HEK293 (cell line): ENCODE measurements around the gene PRKCD.

ENCODE experiments used
- CTCF ChIA-PET: fragments of 350-600 bp; formaldehyde crosslinking; extraction: SDS; loops from one replicate; lab custom pipeline; 2021; ENCODE audit warnings: antibody characterized with exemption; lab: Yijun Ruan, JAX
- POLR2A ChIA-PET: fragments of 300-600 bp; formaldehyde crosslinking; extraction: SDS; loops from one replicate; lab custom pipeline; 2020; ENCODE audit warnings: antibody characterized with exemption, inconsistent platforms; lab: Yijun Ruan, JAX
- H3K27ac ChIP-seq: fragments of 200-500 bp; sonication (Bioruptor generic); 2 replicates; pipeline ENCODE4 v1.5.1; 2014; ENCODE audit warnings: low read depth, low read length, control low read depth, inconsistent platforms; ENCODE audit errors: extremely low read depth
- H3K36me3 ChIP-seq, 2 experiments: fragments of 200-500 bp in 1 of 2; sonication (Bioruptor generic) in 1 of 2; 1 replicate in 1 of 2; 2 replicates in 1 of 2; pipeline ENCODE4 v1.5.1; 2014 to 2017; ENCODE audit warnings: inconsistent platforms in 2 of 2, low read length in 2 of 2; ENCODE audit not compliant: control insufficient read depth in 2 of 2, insufficient read depth in 1 of 2
- H3K4me1 ChIP-seq: fragments of 200-500 bp; sonication (Bioruptor generic); 2 replicates; pipeline ENCODE4 v1.5.1; 2014; ENCODE audit warnings: mild to moderate bottlenecking, low read length, inconsistent platforms; ENCODE audit not compliant: control insufficient read depth, insufficient read depth
- H3K4me3 ChIP-seq: 2 replicates; pipeline ENCODE4 v1.5.1; 2011; ENCODE audit warnings: low read depth, mild to moderate bottlenecking, control low read depth, low read length, moderate library complexity
- H3K9me3 ChIP-seq: fragments of 200-500 bp; sonication (Bioruptor generic); 2 replicates; pipeline ENCODE4 v1.5.1; 2014; ENCODE audit warnings: low read depth, low read length, inconsistent platforms; ENCODE audit not compliant: control insufficient read depth, insufficient read depth
- BCL11B ChIP-seq: fragments of 450-650 bp; formaldehyde crosslinking; IDR thresholded peaks from 2 replicates; pipeline ENCODE4 v1.5.1; 2016; ENCODE audit warnings: low read depth, missing biosample characterization, missing genetic modification characterization
- KLF16 ChIP-seq: fragments of 450-650 bp; formaldehyde crosslinking; IDR thresholded peaks from 2 replicates; pipeline ENCODE4 v1.5.1; 2017; ENCODE audit warnings: missing biosample characterization, missing genetic modification characterization
- MEIS1 ChIP-seq: sonication (generic); formaldehyde crosslinking; IDR thresholded peaks from 2 replicates; pipeline ENCODE4 v1.8.1; 2022; ENCODE audit warnings: missing genetic modification reagents, mild to moderate bottlenecking, borderline replicate concordance
- MZF1 ChIP-seq: fragments of 450-650 bp; formaldehyde crosslinking; IDR thresholded peaks from 2 replicates; pipeline ENCODE4 v1.5.1; 2017; ENCODE audit warnings: missing biosample characterization, missing genetic modification characterization, borderline replicate concordance
- REPIN1 ChIP-seq: fragments of 450-650 bp; formaldehyde crosslinking; IDR thresholded peaks from 2 replicates; pipeline ENCODE4 v1.5.1; 2017; ENCODE audit warnings: missing biosample characterization, missing genetic modification characterization, low read depth
- SCRT1 ChIP-seq: fragments of 450-650 bp; formaldehyde crosslinking; IDR thresholded peaks from 2 replicates; pipeline ENCODE4 v1.5.1; 2016; ENCODE audit warnings: missing biosample characterization, missing genetic modification characterization, borderline replicate concordance
- ZBTB20 ChIP-seq: fragments of 450-650 bp; formaldehyde crosslinking; IDR thresholded peaks from 2 replicates; pipeline ENCODE4 v1.5.1; 2016; ENCODE audit warnings: missing biosample characterization, missing genetic modification characterization
- ZFHX2 ChIP-seq: fragments of 450-650 bp; formaldehyde crosslinking; conservative IDR thresholded peaks from 2 replicates; pipeline ENCODE4 v1.5.1; 2016; ENCODE audit warnings: missing biosample characterization, missing genetic modification characterization
- ZNF10 ChIP-seq: fragments of 450-650 bp; formaldehyde crosslinking; IDR thresholded peaks from 2 replicates; pipeline ENCODE4 v1.5.1; 2017; ENCODE audit warnings: missing biosample characterization, missing genetic modification characterization
- ZNF324 ChIP-seq: fragments of 450-650 bp; formaldehyde crosslinking; IDR thresholded peaks from 2 replicates; pipeline ENCODE4 v1.5.1; 2016; ENCODE audit warnings: missing biosample characterization, missing genetic modification characterization
- ZNF37A ChIP-seq: fragments of 450-650 bp; IDR thresholded peaks from 2 replicates; pipeline ENCODE4 v1.5.1; 2018; ENCODE audit warnings: missing biosample characterization, missing genetic modification characterization
- ZNF394 ChIP-seq: fragments of 450-650 bp; formaldehyde crosslinking; IDR thresholded peaks from 2 replicates; pipeline ENCODE4 v1.5.1; 2016; ENCODE audit warnings: missing biosample characterization, missing genetic modification characterization, mild to moderate bottlenecking, moderate library complexity, borderline replicate concordance
- ZNF621 ChIP-seq: fragments of 450-650 bp; formaldehyde crosslinking; IDR thresholded peaks from 2 replicates; pipeline ENCODE4 v1.5.1; 2017; ENCODE audit warnings: missing biosample characterization, missing genetic modification characterization
- ZNF654 ChIP-seq: fragments of 450-650 bp; formaldehyde crosslinking; IDR thresholded peaks from 2 replicates; pipeline ENCODE4 v1.5.1; 2016; ENCODE audit warnings: low read depth, missing biosample characterization, missing genetic modification characterization
- ZNF664 ChIP-seq: fragments of 450-650 bp; formaldehyde crosslinking; IDR thresholded peaks from 2 replicates; pipeline ENCODE4 v1.5.1; 2016; ENCODE audit warnings: missing biosample characterization, missing genetic modification characterization
- ZNF747 ChIP-seq: fragments of 450-650 bp; formaldehyde crosslinking; IDR thresholded peaks from 2 replicates; pipeline ENCODE4 v1.5.1; 2016; ENCODE audit warnings: missing biosample characterization, missing genetic modification characterization
- TF ChIP-seq, protein P1 (sequence below): fragments of 450-650 bp; formaldehyde crosslinking; conservative IDR thresholded peaks from 2 replicates; pipeline ENCODE4 v1.5.1; 2016; ENCODE audit warnings: low read depth, missing biosample characterization, missing genetic modification characterization
- TF ChIP-seq, protein P2 (sequence below): fragments of 450-650 bp; formaldehyde crosslinking; IDR thresholded peaks from 2 replicates; pipeline ENCODE4 v1.5.1; 2016; ENCODE audit warnings: missing biosample characterization, missing genetic modification characterization
- TF ChIP-seq, protein P3 (sequence below): IDR thresholded peaks from 2 replicates; pipeline ENCODE4 v1.6.1; 2011; ENCODE audit warnings: mild to moderate bottlenecking, low read depth, low read length, borderline replicate concordance
- TF ChIP-seq, protein P4 (sequence below): fragments of 450-650 bp; formaldehyde crosslinking; IDR thresholded peaks from 2 replicates; pipeline ENCODE4 v1.5.1; 2016; ENCODE audit warnings: missing biosample characterization, missing genetic modification characterization, borderline replicate concordance
- TF ChIP-seq, protein P5 (sequence below): fragments of 450-650 bp; formaldehyde crosslinking; IDR thresholded peaks from 2 replicates; pipeline ENCODE4 v1.5.1; 2016; ENCODE audit warnings: missing biosample characterization, missing genetic modification characterization

Gene PRKCD

DNA sequence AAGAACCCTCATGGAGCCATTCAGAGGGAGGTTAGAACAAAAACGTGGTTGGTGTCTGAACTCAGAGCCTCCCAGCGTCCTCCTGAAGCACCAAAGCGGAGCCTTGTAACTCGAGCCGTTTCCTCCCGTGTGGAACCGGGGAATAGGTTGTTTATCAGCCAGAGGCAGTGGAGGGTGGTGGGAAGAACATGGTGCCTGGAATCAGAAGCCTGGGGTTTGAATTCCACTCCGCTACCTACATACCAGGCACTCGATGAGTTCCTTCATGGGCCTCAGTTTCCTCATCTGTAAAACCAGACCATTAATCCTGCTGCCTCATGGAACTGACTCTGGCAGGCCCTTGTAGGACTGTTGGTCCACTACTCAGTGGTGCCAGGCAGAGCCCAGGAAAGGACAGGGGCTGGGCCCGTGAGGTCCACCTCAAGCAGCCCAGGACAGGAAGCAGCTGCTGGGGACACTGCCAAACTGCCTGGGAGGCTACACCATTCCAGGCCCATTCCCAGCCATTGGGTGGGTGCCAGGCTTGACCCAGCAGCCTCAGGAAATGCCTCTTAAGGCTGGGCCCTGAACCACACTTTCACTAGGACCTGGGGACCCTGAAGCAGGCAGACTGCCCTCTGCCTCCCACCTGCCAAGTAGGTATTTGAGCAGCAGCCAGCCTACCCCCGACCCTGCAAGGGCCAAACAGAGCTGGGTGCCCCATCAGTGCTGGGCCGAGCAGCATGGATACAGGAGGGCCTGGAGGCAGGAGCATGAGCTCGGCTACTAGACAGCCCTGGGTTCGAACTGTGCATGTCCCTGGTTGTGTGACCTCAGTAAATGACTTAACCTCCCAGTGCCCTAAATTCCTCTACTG lies 33.4 kb downstream of the PRKCD start (continued):
- TF ChIP-seq, protein P1, sequence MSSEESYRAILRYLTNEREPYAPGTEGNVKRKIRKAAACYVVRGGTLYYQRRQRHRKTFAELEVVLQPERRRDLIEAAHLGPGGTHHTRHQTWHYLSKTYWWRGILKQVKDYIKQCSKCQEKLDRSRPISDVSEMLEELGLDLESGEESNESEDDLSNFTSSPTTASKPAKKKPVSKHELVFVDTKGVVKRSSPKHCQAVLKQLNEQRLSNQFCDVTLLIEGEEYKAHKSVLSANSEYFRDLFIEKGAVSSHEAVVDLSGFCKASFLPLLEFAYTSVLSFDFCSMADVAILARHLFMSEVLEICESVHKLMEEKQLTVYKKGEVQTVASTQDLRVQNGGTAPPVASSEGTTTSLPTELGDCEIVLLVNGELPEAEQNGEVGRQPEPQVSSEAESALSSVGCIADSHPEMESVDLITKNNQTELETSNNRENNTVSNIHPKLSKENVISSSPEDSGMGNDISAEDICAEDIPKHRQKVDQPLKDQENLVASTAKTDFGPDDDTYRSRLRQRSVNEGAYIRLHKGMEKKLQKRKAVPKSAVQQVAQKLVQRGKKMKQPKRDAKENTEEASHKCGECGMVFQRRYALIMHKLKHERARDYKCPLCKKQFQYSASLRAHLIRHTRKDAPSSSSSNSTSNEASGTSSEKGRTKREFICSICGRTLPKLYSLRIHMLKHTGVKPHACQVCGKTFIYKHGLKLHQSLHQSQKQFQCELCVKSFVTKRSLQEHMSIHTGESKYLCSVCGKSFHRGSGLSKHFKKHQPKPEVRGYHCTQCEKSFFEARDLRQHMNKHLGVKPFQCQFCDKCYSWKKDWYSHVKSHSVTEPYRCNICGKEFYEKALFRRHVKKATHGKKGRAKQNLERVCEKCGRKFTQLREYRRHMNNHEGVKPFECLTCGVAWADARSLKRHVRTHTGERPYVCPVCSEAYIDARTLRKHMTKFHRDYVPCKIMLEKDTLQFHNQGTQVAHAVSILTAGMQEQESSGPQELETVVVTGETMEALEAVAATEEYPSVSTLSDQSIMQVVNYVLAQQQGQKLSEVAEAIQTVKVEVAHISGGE (tag by site-specific recombination) = no peak
- TF ChIP-seq ZBTB20 (tag by site-specific recombination) = no peak
- TF ChIP-seq MEIS1 (CRISPR knock-in tag) = no peak
- no peak for TF ChIP-seq ZNF10
- TF ChIP-seq, protein P2, sequence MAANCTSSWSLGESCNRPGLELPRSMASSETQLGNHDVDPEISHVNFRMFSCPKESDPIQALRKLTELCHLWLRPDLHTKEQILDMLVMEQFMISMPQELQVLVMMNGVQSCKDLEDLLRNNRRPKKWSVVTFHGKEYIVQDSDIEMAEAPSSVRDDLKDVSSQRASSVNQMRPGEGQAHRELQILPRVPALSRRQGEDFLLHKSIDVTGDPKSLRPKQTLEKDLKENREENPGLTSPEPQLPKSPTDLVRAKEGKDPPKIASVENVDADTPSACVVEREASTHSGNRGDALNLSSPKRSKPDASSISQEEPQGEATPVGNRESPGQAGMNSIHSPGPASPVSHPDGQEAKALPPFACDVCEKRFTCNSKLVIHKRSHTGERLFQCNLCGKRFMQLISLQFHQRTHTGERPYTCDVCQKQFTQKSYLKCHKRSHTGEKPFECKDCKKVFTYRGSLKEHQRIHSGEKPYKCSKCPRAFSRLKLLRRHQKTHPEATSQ (tag by site-specific recombination) = no peak

DNA sequence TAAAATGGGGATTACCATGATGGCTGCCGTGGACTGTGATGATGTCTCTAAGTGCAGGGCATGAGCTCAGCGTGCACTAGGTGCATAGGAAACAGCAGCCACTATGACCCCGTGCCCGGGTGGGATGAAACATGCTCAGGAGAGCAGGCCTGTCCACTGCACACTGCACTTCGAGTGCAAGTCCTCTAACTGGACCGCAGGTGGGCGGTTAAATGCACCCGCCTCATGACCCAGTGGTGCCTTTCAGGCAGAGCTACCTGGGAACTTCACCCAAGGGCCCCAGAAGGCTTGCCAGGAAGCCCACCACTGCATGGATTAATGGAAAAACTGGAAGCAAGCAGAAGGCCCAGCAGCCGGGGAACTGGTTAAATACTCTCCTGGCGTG lies 34.0 kb downstream of the PRKCD start:
- Histone ChIP-seq H3K4me1 (no peaks in the 10 kb centered on the region), H3K9me3 (no peaks in the 10 kb centered on the region), H3K27ac (no peak overlapping the region), H3K4me3 (no peak overlapping the region), H3K36me3 (peaks cover 0 to 34% of the 10 kb centered on the region in 2 experiments; a peak in 1 of 3 replicates)
- CTCF ChIA-PET = interaction anchor here (0.7 to 2.9 kb wide), 11 partner anchors 12 to 85 kb away, joined by 3 to 54 read pairs (median 11); no protein-coding TSS in a partner anchor
- POLR2A ChIA-PET = no interaction called here
- no peak for TF ChIP-seq ZFHX2 (tag by site-specific recombination)
- no peak for TF ChIP-seq BCL11B (tag by site-specific recombination)
- TF ChIP-seq ZNF324 (tag by site-specific recombination) = no peak
- TF ChIP-seq, protein P3, sequence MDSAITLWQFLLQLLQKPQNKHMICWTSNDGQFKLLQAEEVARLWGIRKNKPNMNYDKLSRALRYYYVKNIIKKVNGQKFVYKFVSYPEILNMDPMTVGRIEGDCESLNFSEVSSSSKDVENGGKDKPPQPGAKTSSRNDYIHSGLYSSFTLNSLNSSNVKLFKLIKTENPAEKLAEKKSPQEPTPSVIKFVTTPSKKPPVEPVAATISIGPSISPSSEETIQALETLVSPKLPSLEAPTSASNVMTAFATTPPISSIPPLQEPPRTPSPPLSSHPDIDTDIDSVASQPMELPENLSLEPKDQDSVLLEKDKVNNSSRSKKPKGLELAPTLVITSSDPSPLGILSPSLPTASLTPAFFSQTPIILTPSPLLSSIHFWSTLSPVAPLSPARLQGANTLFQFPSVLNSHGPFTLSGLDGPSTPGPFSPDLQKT = no peak
- no peak for TF ChIP-seq REPIN1 (tag by site-specific recombination)
- TF ChIP-seq, protein P4, sequence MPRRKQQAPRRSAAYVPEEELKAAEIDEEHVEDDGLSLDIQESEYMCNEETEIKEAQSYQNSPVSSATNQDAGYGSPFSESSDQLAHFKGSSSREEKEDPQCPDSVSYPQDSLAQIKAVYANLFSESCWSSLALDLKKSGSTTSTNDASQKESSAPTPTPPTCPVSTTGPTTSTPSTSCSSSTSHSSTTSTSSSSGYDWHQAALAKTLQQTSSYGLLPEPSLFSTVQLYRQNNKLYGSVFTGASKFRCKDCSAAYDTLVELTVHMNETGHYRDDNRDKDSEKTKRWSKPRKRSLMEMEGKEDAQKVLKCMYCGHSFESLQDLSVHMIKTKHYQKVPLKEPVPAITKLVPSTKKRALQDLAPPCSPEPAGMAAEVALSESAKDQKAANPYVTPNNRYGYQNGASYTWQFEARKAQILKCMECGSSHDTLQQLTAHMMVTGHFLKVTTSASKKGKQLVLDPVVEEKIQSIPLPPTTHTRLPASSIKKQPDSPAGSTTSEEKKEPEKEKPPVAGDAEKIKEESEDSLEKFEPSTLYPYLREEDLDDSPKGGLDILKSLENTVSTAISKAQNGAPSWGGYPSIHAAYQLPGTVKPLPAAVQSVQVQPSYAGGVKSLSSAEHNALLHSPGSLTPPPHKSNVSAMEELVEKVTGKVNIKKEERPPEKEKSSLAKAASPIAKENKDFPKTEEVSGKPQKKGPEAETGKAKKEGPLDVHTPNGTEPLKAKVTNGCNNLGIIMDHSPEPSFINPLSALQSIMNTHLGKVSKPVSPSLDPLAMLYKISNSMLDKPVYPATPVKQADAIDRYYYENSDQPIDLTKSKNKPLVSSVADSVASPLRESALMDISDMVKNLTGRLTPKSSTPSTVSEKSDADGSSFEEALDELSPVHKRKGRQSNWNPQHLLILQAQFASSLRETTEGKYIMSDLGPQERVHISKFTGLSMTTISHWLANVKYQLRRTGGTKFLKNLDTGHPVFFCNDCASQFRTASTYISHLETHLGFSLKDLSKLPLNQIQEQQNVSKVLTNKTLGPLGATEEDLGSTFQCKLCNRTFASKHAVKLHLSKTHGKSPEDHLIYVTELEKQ (tag by site-specific recombination) = no peak
- no peak for TF ChIP-seq MZF1 (tag by site-specific recombination)
- TF ChIP-seq ZNF747 = no peak
- TF ChIP-seq KLF16 (tag by site-specific recombination) = no peak
- TF ChIP-seq ZNF37A (tag by site-specific recombination) = no peak
- TF ChIP-seq, protein P5, sequence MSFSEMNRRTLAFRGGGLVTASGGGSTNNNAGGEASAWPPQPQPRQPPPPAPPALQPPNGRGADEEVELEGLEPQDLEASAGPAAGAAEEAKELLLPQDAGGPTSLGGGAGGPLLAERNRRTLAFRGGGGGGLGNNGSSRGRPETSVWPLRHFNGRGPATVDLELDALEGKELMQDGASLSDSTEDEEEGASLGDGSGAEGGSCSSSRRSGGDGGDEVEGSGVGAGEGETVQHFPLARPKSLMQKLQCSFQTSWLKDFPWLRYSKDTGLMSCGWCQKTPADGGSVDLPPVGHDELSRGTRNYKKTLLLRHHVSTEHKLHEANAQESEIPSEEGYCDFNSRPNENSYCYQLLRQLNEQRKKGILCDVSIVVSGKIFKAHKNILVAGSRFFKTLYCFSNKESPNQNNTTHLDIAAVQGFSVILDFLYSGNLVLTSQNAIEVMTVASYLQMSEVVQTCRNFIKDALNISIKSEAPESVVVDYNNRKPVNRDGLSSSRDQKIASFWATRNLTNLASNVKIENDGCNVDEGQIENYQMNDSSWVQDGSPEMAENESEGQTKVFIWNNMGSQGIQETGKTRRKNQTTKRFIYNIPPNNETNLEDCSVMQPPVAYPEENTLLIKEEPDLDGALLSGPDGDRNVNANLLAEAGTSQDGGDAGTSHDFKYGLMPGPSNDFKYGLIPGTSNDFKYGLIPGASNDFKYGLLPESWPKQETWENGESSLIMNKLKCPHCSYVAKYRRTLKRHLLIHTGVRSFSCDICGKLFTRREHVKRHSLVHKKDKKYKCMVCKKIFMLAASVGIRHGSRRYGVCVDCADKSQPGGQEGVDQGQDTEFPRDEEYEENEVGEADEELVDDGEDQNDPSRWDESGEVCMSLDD = no peak
- no peak for TF ChIP-seq ZNF654 (tag by site-specific recombination)
- TF ChIP-seq ZNF394 (tag by site-specific recombination) = no peak
- no peak for TF ChIP-seq ZNF621 (tag by site-specific recombination)
- TF ChIP-seq ZNF664 (tag by site-specific recombination) = no peak
- TF ChIP-seq, protein P2 (tag by site-specific recombination) = no peak
- no peak for TF ChIP-seq SCRT1 (tag by site-specific recombination)
